GM23338 (cell line): Measurements from ENCODE around the gene CARMIL1. TPM values are rescaled to one million over a fixed set of nuclear protein-coding genes. Genes with fewer than 3 reads are reported as not detected.

Experiments used
- ATAC-seq: fragments of 200-7000 bp; cut with Tn5 transposase; 3 replicates; pipeline ENCODE4 v1.9.1; 2020
- DNase-seq: peaks from one replicate; pipeline ENCODE4 v3.0.0-alpha.2; 2015; ENCODE audit warnings: low spot score
- H2AFZ ChIP-seq: fragments of 200-600 bp; sonication (generic); 2 replicates; pipeline ENCODE4 v1.8.0; 2016; ENCODE audit warnings: antibody characterized with exemption, mild to moderate bottlenecking, moderate library complexity
- H3F3A ChIP-seq: fragments of 200-600 bp; sonication (generic); replicated peaks from 2 replicates; pipeline ENCODE4 v1.8.0; 2017; ENCODE audit warnings: antibody characterized with exemption, mixed run types, low read depth
- H3K27ac ChIP-seq: fragments of 200-600 bp; sonication (generic); 2 replicates; pipeline ENCODE4 v1.6.1; 2016; ENCODE audit warnings: low read depth
- H3K27me3 ChIP-seq: fragments of 200-600 bp; sonication (generic); 2 replicates; pipeline ENCODE4 v1.8.0; 2016; ENCODE audit warnings: mild to moderate bottlenecking, mixed run types, moderate library complexity; ENCODE audit not compliant: insufficient read depth
- H3K36me3 ChIP-seq: fragments of 200-600 bp; sonication (generic); 2 replicates; pipeline ENCODE4 v1.8.0; 2016; ENCODE audit warnings: mild to moderate bottlenecking; ENCODE audit not compliant: insufficient read depth
- H3K4me1 ChIP-seq: fragments of 200-600 bp; sonication (generic); 2 replicates; pipeline ENCODE4 v1.8.0; 2016; ENCODE audit warnings: mild to moderate bottlenecking, moderate library complexity; ENCODE audit not compliant: insufficient read depth
- H3K4me2 ChIP-seq: fragments of 200-600 bp; sonication (generic); 2 replicates; pipeline ENCODE4 v1.7.1; 2017; ENCODE audit warnings: mixed run types
- H3K4me3 ChIP-seq: fragments of 200-600 bp; sonication (generic); 2 replicates; pipeline ENCODE4 v1.6.1; 2016; ENCODE audit warnings: mixed run types
- H3K79me2 ChIP-seq: fragments of 200-600 bp; sonication (generic); replicated peaks from 2 replicates; pipeline ENCODE4 v1.8.0; 2017; ENCODE audit warnings: mild to moderate bottlenecking; ENCODE audit not compliant: insufficient read depth
- H3K9me2 ChIP-seq: fragments of 200-600 bp; sonication (generic); 2 replicates; pipeline ENCODE4 v1.8.0; 2017; ENCODE audit not compliant: insufficient read depth
- H4K20me1 ChIP-seq: fragments of 200-600 bp; sonication (generic); replicated peaks from 2 replicates; pipeline ENCODE4 v1.8.0; 2017; ENCODE audit warnings: mild to moderate bottlenecking; ENCODE audit not compliant: insufficient read depth
- H3K27ac Mint-ChIP-seq: 2 replicates; pipeline ENCODE4 v1.8.0; 2020; ENCODE audit warnings: inconsistent platforms, mild to moderate bottlenecking, moderate library complexity, mixed read lengths
- H3K27me3 Mint-ChIP-seq: 3 replicates; pipeline ENCODE4 v1.8.0; 2022; ENCODE audit warnings: low read depth, mild to moderate bottlenecking, moderate library complexity, mixed read lengths, inconsistent platforms; ENCODE audit not compliant: insufficient read depth, poor library complexity
- H3K36me3 Mint-ChIP-seq: 3 replicates; pipeline ENCODE4 v1.8.0; 2021; ENCODE audit warnings: low read depth, mild to moderate bottlenecking, inconsistent platforms, moderate library complexity, mixed read lengths
- H3K4me1 Mint-ChIP-seq: 3 replicates; pipeline ENCODE4 v1.8.0; 2020; ENCODE audit warnings: mild to moderate bottlenecking, inconsistent platforms, mixed read lengths
- H3K4me3 Mint-ChIP-seq: 3 replicates; pipeline ENCODE4 v1.8.0; 2021; ENCODE audit warnings: moderate library complexity, mild to moderate bottlenecking, inconsistent platforms, mixed read lengths
- H3K9me3 Mint-ChIP-seq: 3 replicates; pipeline ENCODE4 v1.8.0; 2020; ENCODE audit warnings: moderate library complexity, mild to moderate bottlenecking, inconsistent platforms, mixed read lengths
- EZH2 ChIP-seq: fragments of 200-600 bp; sonication (generic); IDR thresholded peaks from one replicate; pipeline ENCODE4 v1.8.0; 2017; ENCODE audit warnings: antibody characterized with exemption, mild to moderate bottlenecking, low read depth; ENCODE audit not compliant: unreplicated experiment
- STAT1 ChIP-seq: IDR thresholded peaks from one replicate; pipeline ENCODE4 v1.6.1; 2016; ENCODE audit warnings: antibody characterized with exemption; ENCODE audit not compliant: unreplicated experiment
- polyA plus RNA-seq: library from polyadenylated mRNA; unstranded; fragments of >200 nt; fragmentation: Nextera tagmentation; extraction: Ambion mirVana; gene quantifications from 2 replicates; pipeline ENCODE4 v1.2.1, GENCODE V29; 2016
- total RNA-seq: library from RNA; depleted of rRNA; stranded (reverse); fragments of >200 nt; shearing (Covaris generic); gene quantifications from 2 replicates; pipeline ENCODE4 v1.2.3, GENCODE V29; 2014
- TF ChIP-seq, protein P1 (sequence below): IDR thresholded peaks from one replicate; pipeline ENCODE4 v1.6.1; 2018; ENCODE audit warnings: antibody characterized with exemption; ENCODE audit not compliant: unreplicated experiment
- TF ChIP-seq, protein P2 (sequence below): fragments of 250-450 bp; sonication (Bioruptor Pico); IDR thresholded peaks from 2 replicates; pipeline ENCODE4 v1.5.0; 2020; ENCODE audit warnings: mild to moderate bottlenecking, moderate library complexity
- TF ChIP-seq, protein P3 (sequence below): IDR thresholded peaks from 2 replicates; pipeline ENCODE4 v1.6.1; 2016; ENCODE audit warnings: antibody characterized with exemption

CARMIL1 gene
- total and polyA plus RNA-seq, 2 experiments from 2014 or later = 43.2 to 66.9 TPM

DNA sequence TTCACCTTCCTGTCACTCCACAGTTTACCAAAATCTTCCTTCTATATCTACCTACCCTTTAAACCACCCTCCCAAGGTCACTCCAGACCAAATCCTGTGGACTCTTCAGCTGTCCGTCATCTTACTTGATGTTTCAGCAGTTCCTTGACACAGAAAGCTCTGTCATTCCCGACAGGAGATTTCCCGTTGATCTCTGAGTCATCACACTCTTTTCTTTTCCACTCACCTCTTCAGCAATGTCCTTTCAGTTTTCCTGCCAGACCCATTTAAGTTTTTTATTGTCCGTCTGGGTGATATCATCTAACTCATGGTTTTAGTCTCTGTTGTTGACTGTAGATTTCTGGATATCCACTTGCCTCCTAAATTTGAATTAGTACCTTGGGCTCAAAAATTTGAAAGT is 302.9 kb downstream of the CARMIL1 start (continued):
- TF ChIP-seq, protein P1, sequence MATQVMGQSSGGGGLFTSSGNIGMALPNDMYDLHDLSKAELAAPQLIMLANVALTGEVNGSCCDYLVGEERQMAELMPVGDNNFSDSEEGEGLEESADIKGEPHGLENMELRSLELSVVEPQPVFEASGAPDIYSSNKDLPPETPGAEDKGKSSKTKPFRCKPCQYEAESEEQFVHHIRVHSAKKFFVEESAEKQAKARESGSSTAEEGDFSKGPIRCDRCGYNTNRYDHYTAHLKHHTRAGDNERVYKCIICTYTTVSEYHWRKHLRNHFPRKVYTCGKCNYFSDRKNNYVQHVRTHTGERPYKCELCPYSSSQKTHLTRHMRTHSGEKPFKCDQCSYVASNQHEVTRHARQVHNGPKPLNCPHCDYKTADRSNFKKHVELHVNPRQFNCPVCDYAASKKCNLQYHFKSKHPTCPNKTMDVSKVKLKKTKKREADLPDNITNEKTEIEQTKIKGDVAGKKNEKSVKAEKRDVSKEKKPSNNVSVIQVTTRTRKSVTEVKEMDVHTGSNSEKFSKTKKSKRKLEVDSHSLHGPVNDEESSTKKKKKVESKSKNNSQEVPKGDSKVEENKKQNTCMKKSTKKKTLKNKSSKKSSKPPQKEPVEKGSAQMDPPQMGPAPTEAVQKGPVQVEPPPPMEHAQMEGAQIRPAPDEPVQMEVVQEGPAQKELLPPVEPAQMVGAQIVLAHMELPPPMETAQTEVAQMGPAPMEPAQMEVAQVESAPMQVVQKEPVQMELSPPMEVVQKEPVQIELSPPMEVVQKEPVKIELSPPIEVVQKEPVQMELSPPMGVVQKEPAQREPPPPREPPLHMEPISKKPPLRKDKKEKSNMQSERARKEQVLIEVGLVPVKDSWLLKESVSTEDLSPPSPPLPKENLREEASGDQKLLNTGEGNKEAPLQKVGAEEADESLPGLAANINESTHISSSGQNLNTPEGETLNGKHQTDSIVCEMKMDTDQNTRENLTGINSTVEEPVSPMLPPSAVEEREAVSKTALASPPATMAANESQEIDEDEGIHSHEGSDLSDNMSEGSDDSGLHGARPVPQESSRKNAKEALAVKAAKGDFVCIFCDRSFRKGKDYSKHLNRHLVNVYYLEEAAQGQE = no peak

DNA sequence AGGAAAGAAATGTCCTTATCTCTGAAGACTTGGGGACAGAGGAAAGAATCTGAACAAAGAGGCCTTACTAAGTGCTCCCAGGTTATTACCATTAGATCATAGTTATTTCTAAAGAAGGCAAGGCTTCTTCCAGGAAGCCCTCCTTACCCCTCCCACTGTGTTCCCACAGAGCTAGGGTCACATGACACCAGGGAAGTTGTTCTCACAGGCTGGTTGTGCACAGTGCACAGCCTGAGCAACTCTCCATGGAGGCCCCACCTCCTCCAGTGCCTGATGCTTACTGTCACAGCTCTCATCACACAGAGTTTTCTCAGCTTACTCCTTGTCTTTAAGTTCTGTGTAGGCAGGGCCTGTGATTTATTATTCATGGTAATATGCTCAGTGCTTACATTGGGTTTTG is 303.9 kb downstream of the CARMIL1 start:
- Histone ChIP-seq H3K27ac (no peak overlapping the region), H3K79me2 (no peaks in the 10 kb centered on the region)
- H3K27ac Mint-ChIP-seq = no peak overlapping the region

More for the DNA sequence above, 303.9 kb downstream of the CARMIL1 start:
- H3K9me2 ChIP-seq = no peaks in the 10 kb centered on the region
- no peaks in the 10 kb centered on the region for H3K9me3 Mint-ChIP-seq
- no peaks in the 10 kb centered on the region for H3K4me1 Mint-ChIP-seq
- H2AFZ ChIP-seq = no peak overlapping the region
- ATAC-seq = no peak
- H3K27me3 ChIP-seq = no peaks in the 10 kb centered on the region
- peaks cover 2% of the 10 kb centered on the region for H3K27me3 Mint-ChIP-seq
- H3F3A ChIP-seq = no peaks in the 10 kb centered on the region
- no peak for DNase-seq
- H3K4me3 Mint-ChIP-seq = no peak overlapping the region
- no peaks in the 10 kb centered on the region for H3K36me3 ChIP-seq
- H3K36me3 Mint-ChIP-seq = peaks cover 22% of the 10 kb centered on the region; the same call in 2 of the 3 replicates
- TF ChIP-seq, protein P1 = no peak
- no peak for TF ChIP-seq EZH2
- TF ChIP-seq, protein P2, sequence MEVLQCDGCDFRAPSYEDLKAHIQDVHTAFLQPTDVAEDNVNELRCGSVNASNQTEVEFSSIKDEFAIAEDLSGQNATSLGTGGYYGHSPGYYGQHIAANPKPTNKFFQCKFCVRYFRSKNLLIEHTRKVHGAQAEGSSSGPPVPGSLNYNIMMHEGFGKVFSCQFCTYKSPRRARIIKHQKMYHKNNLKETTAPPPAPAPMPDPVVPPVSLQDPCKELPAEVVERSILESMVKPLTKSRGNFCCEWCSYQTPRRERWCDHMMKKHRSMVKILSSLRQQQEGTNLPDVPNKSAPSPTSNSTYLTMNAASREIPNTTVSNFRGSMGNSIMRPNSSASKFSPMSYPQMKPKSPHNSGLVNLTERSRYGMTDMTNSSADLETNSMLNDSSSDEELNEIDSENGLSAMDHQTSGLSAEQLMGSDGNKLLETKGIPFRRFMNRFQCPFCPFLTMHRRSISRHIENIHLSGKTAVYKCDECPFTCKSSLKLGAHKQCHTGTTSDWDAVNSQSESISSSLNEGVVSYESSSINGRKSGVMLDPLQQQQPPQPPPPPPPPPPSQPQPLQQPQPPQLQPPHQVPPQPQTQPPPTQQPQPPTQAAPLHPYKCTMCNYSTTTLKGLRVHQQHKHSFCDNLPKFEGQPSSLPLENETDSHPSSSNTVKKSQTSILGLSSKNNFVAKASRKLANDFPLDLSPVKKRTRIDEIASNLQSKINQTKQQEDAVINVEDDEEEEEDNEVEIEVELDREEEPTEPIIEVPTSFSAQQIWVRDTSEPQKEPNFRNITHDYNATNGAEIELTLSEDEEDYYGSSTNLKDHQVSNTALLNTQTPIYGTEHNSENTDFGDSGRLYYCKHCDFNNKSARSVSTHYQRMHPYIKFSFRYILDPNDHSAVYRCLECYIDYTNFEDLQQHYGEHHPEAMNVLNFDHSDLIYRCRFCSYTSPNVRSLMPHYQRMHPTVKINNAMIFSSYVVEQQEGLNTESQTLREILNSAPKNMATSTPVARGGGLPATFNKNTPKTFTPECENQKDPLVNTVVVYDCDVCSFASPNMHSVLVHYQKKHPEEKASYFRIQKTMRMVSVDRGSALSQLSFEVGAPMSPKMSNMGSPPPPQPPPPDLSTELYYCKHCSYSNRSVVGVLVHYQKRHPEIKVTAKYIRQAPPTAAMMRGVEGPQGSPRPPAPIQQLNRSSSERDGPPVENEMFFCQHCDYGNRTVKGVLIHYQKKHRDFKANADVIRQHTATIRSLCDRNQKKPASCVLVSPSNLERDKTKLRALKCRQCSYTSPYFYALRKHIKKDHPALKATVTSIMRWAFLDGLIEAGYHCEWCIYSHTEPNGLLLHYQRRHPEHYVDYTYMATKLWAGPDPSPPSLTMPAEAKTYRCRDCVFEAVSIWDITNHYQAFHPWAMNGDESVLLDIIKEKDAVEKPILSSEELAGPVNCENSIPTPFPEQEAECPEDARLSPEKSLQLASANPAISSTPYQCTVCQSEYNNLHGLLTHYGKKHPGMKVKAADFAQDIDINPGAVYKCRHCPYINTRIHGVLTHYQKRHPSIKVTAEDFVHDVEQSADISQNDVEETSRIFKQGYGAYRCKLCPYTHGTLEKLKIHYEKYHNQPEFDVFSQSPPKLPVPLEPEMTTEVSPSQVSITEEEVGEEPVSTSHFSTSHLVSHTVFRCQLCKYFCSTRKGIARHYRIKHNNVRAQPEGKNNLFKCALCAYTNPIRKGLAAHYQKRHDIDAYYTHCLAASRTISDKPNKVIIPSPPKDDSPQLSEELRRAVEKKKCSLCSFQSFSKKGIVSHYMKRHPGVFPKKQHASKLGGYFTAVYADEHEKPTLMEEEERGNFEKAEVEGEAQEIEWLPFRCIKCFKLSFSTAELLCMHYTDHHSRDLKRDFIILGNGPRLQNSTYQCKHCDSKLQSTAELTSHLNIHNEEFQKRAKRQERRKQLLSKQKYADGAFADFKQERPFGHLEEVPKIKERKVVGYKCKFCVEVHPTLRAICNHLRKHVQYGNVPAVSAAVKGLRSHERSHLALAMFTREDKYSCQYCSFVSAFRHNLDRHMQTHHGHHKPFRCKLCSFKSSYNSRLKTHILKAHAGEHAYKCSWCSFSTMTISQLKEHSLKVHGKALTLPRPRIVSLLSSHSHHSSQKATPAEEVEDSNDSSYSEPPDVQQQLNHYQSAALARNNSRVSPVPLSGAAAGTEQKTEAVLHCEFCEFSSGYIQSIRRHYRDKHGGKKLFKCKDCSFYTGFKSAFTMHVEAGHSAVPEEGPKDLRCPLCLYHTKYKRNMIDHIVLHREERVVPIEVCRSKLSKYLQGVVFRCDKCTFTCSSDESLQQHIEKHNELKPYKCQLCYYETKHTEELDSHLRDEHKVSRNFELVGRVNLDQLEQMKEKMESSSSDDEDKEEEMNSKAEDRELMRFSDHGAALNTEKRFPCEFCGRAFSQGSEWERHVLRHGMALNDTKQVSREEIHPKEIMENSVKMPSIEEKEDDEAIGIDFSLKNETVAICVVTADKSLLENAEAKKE = no peak
- TF ChIP-seq, protein P3, sequence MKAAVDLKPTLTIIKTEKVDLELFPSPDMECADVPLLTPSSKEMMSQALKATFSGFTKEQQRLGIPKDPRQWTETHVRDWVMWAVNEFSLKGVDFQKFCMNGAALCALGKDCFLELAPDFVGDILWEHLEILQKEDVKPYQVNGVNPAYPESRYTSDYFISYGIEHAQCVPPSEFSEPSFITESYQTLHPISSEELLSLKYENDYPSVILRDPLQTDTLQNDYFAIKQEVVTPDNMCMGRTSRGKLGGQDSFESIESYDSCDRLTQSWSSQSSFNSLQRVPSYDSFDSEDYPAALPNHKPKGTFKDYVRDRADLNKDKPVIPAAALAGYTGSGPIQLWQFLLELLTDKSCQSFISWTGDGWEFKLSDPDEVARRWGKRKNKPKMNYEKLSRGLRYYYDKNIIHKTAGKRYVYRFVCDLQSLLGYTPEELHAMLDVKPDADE = no peak
- TF ChIP-seq STAT1 = no peak
- H4K20me1 ChIP-seq = no peaks in the 10 kb centered on the region; the same call in 1 of the 2 replicates
- H3K4me3 ChIP-seq = no peak overlapping the region
- no peaks in the 10 kb centered on the region for H3K4me1 ChIP-seq
- H3K4me2 ChIP-seq = no peak overlapping the region
